Keratinocyte (primary cell): ENCODE results near the gene NADK2. TPM values are rescaled to one million over a fixed set of nuclear protein-coding genes. Genes with fewer than 3 reads are reported as not detected.

Source experiments
- DNase-seq: peaks from one replicate; pipeline ENCODE4 v3.0.0-alpha.2; 2011; ENCODE audit warnings: low read depth, missing footprints, low spot score
- FAIRE-seq: peaks from 2 replicates; lab custom pipeline; 2011; peaks lifted over from hg19 to GRCh38; lab: Jason Lieb, UNC
- H2AFZ ChIP-seq: 2 replicates; pipeline ENCODE4 v1.6.0; 2012; ENCODE audit warnings: low read length, control low read depth, inconsistent platforms; ENCODE audit not compliant: control insufficient read depth
- H3K27ac ChIP-seq: 2 replicates; pipeline ENCODE4 v1.5.1; 2011; ENCODE audit warnings: low read length; ENCODE audit not compliant: control insufficient read depth, insufficient read depth
- H3K27me3 ChIP-seq: 3 replicates; pipeline ENCODE4 v1.6.0; 2011; ENCODE audit warnings: low read length; ENCODE audit not compliant: control insufficient read depth, insufficient read depth; ENCODE audit errors: extremely low read depth
- H3K36me3 ChIP-seq, 2 experiments: 2 replicates in 1 of 2; 3 replicates in 1 of 2; pipeline ENCODE4 v1.5.1; 2011; ENCODE audit warnings: low read length in 2 of 2, mild to moderate bottlenecking in 1 of 2; ENCODE audit not compliant: control insufficient read depth in 2 of 2, insufficient read depth in 2 of 2; ENCODE audit errors: extremely low read depth in 1 of 2
- H3K4me1 ChIP-seq: 3 replicates; pipeline ENCODE4 v1.5.1; 2011; ENCODE audit warnings: low read length; ENCODE audit not compliant: control insufficient read depth, insufficient read depth; ENCODE audit errors: extremely low read depth
- H3K4me2 ChIP-seq: 3 replicates; pipeline ENCODE4 v1.6.0; 2011; ENCODE audit warnings: low read depth, low read length; ENCODE audit not compliant: control insufficient read depth, insufficient read depth; ENCODE audit errors: extremely low read depth
- H3K4me3 ChIP-seq, 3 experiments: fragments of 200-600 bp in 1 of 3; sonication (generic) in 1 of 3; 2 replicates in 2 of 3; 3 replicates in 1 of 3; pipeline ENCODE4 v1.5.1; 2011 to 2016; ENCODE audit warnings: low read length in 3 of 3, mild to moderate bottlenecking in 3 of 3, control low read depth in 2 of 3, inconsistent platforms in 1 of 3, low read depth in 1 of 3, mixed read lengths in 1 of 3, mixed run types in 1 of 3, moderate library complexity in 1 of 3; ENCODE audit not compliant: control insufficient read depth in 2 of 3, insufficient read depth in 2 of 3; ENCODE audit errors: extremely low read depth in 1 of 3
- H3K79me2 ChIP-seq: 2 replicates; pipeline ENCODE4 v1.6.0; 2012; ENCODE audit warnings: low read length; ENCODE audit not compliant: control insufficient read depth, insufficient read depth
- H3K9ac ChIP-seq: 3 replicates; pipeline ENCODE4 v1.6.0; 2011; ENCODE audit warnings: low read length; ENCODE audit not compliant: control insufficient read depth, insufficient read depth; ENCODE audit errors: extremely low read depth
- H3K9me1 ChIP-seq: 3 replicates; pipeline ENCODE4 v1.6.0; 2011; ENCODE audit warnings: low read length; ENCODE audit not compliant: control insufficient read depth, insufficient read depth; ENCODE audit errors: extremely low read depth
- H3K9me3 ChIP-seq: 2 replicates; pipeline ENCODE4 v1.5.1; 2012; ENCODE audit warnings: low read depth, low read length; ENCODE audit not compliant: control insufficient read depth
- H4K20me1 ChIP-seq: 3 replicates; pipeline ENCODE4 v1.6.0; 2011; ENCODE audit warnings: low read length; ENCODE audit not compliant: control insufficient read depth, insufficient read depth; ENCODE audit errors: extremely low read depth
- EZH2 ChIP-seq: IDR thresholded peaks from one replicate; pipeline ENCODE4 v1.6.1; 2012; ENCODE audit warnings: inconsistent platforms, mild to moderate bottlenecking, low read length, moderate library complexity
- dilution Hi-C: fragments of 300-500 bp; cut with MboI; formaldehyde crosslinking; loops from one replicate; pipeline ENCODE4 v1.7.0; 2020; ENCODE audit warnings: low sequenced_read_pairs; ENCODE audit not compliant: extremely low pct_ligation_motif_present
- polyA plus RNA-seq, 5 experiments: library from polyadenylated mRNA; depleted of rRNA in 3 of 5; stranded (reverse) in 3 of 5; stranded (forward) in 1 of 5; unstranded in 1 of 5; fragments of >200 nt; gene quantifications; 1 replicate in 1 of 5; 2 replicates in 3 of 5; 3 replicates in 1 of 5; pipeline versions ENCODE4 v1.2.1 to v1.2.3, GENCODE V29; 2011 to 2012; ENCODE audit warnings: missing spikeins in 2 of 5, low read depth in 1 of 5, low replicate concordance in 1 of 5
- TF ChIP-seq, protein P1 (sequence below), 3 experiments: IDR thresholded peaks in 1 of 3; conservative IDR thresholded peaks in 1 of 3; optimal IDR thresholded peaks in 1 of 3; 2 replicates in 2 of 3; 3 replicates in 1 of 3; pipeline versions ENCODE3 to v1.5.1; 2011; ENCODE audit warnings: low read length in 3 of 3, mild to moderate bottlenecking in 3 of 3, moderate library complexity in 2 of 3, control low read depth in 1 of 3, inconsistent platforms in 1 of 3; ENCODE audit not compliant: insufficient read depth in 2 of 3; ENCODE audit errors: extremely low read depth in 1 of 3

Gene NADK2
- polyA plus RNA-seq, 1 donor (not counting 4 experiments of a cell fraction or from before 2014, with no cell fraction given), result 15.4 TPM

DNA sequence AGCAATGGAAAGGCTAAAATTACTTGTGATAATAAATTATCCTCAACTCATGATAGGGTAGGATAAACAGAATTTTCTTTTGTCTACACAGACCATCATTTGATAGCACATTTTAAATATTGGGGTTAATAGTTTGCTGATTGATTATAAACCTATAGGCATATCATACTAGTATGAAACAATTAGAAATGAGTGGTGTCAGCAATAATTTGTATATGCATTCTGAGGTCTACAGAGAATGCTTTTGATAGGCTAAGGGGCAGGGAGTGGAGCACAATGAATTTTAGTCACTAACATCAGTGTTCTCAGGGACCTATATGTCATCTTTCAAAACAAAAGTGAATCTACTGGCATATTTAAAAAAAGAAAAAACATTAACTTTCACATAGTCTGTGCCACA, 27.8 kb upstream of the NADK2 start:
- H3K9me1 ChIP-seq, result no peaks in the 10 kb centered on the region

DNA sequence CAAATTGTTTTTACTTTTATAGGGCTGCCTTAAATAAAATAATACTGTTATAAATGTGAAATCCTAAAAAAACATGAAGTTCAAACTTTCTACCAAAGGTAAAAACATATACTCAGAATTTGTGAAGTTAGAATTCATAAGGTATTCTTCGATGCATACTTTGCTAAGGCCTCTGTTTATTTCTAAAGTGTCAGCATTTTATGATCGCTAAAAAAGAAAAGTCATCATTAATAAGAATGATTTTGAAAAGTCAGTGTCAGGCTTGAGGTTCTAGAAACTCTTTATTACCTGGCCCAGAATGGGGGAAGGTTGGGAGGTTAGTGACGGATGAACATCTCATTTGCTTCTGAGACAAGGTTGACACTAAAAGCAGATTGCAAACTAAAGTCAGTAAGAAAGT, 26.2 kb upstream of the NADK2 start:
- Histone ChIP-seq H3K9me3 (no peaks in the 10 kb centered on the region), H3K9me1 (no peaks in the 10 kb centered on the region), H3K4me2 (no peak overlapping the region), H3K27ac (no peak overlapping the region), H3K36me3 (no peaks in the 10 kb centered on the region), H3K4me3 (no peak overlapping the region), H3K27me3 (no peaks in the 10 kb centered on the region), H2AFZ (no peak overlapping the region), H3K9ac (no peak overlapping the region), H4K20me1 (no peaks in the 10 kb centered on the region), H3K79me2 (no peaks in the 10 kb centered on the region), H3K4me1 (no peaks in the 10 kb centered on the region)
- no peak for FAIRE-seq
- TF ChIP-seq, protein P1, sequence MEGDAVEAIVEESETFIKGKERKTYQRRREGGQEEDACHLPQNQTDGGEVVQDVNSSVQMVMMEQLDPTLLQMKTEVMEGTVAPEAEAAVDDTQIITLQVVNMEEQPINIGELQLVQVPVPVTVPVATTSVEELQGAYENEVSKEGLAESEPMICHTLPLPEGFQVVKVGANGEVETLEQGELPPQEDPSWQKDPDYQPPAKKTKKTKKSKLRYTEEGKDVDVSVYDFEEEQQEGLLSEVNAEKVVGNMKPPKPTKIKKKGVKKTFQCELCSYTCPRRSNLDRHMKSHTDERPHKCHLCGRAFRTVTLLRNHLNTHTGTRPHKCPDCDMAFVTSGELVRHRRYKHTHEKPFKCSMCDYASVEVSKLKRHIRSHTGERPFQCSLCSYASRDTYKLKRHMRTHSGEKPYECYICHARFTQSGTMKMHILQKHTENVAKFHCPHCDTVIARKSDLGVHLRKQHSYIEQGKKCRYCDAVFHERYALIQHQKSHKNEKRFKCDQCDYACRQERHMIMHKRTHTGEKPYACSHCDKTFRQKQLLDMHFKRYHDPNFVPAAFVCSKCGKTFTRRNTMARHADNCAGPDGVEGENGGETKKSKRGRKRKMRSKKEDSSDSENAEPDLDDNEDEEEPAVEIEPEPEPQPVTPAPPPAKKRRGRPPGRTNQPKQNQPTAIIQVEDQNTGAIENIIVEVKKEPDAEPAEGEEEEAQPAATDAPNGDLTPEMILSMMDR (optimal IDR thresholded peaks at IDR 0.05 in 1 of 3, IDR thresholded peaks at IDR 0.05 in 1 of 3, conservative IDR thresholded peaks at IDR 0.05 in 1 of 3; ENCODE audit: extremely low read depth in 1 of 3, insufficient read depth in 2 of 3, low read length in 3 of 3), result no peak
- TF ChIP-seq EZH2, result no peak
- DNase-seq, result no peak
- dilution Hi-C loops, result no loop called here

More for the DNA sequence above, 27.8 kb upstream of the NADK2 start:
- no peaks in the 10 kb centered on the region for H3K79me2 ChIP-seq
- TF ChIP-seq, protein P1 (optimal IDR thresholded peaks at IDR 0.05 in 1 of 3, IDR thresholded peaks at IDR 0.05 in 1 of 3, conservative IDR thresholded peaks at IDR 0.05 in 1 of 3; ENCODE audit: extremely low read depth in 1 of 3, insufficient read depth in 2 of 3, low read length in 3 of 3), result no peak
- no peak for TF ChIP-seq EZH2
- H3K4me3 ChIP-seq, result no peak overlapping the region
- no peak overlapping the region for H3K27ac ChIP-seq
- no peaks in the 10 kb centered on the region for H3K27me3 ChIP-seq
- no peak overlapping the region for H3K9ac ChIP-seq
- H3K4me2 ChIP-seq, result no peak overlapping the region
- H4K20me1 ChIP-seq, result no peaks in the 10 kb centered on the region
- H3K4me1 ChIP-seq, result no peaks in the 10 kb centered on the region
- dilution Hi-C loops, result no loop called here
- H3K9me3 ChIP-seq, result no peaks in the 10 kb centered on the region
- no peak for DNase-seq
- no peak overlapping the region for H2AFZ ChIP-seq
- FAIRE-seq, result no peak
- no peaks in the 10 kb centered on the region for H3K36me3 ChIP-seq
